GM19099 (cell line): ENCODE results near the gene RANBP10.

Experiments
- POLR2A ChIP-seq: IDR thresholded peaks from 3 replicates; pipeline ENCODE4 v1.6.1; 2011; ENCODE audit warnings: low read depth; ENCODE audit not compliant: insufficient read length; ENCODE audit errors: extremely low read depth

RANBP10 gene

GRCh38 chr16:67726106-67727034 lies 80.0 kb downstream of the RANBP10 start:
- no peak for TF ChIP-seq POLR2A

- no peak for TF ChIP-seq POLR2A
These were observed 82.5 kb downstream of the RANBP10 start for GRCh38 chr16:67723911-67724305.

GRCh38 chr16:67723151-67723910 lies 83.0 kb downstream of the RANBP10 start:
- TF ChIP-seq POLR2A, result no peak

GRCh38 chr16:67720236-67720635 lies 86.1 kb downstream of the RANBP10 start:
- no peak for TF ChIP-seq POLR2A

- no peak for TF ChIP-seq POLR2A
These were observed 86.6 kb downstream of the RANBP10 start for GRCh38 chr16:67719778-67720144.

- peak; percentile 97 for TF ChIP-seq POLR2A
These were observed 87.1 kb downstream of the RANBP10 start, which contains the start of gene GFOD2 for GRCh38 chr16:67719048-67719777. Gene GFOD2 (minus strand): TSS chr16:67719316. CDS start chr16:67685715, 33,601 bp downstream.

- TF ChIP-seq POLR2A, result no peak
These were observed 87.7 kb downstream of the RANBP10 start for GRCh38 chr16:67718668-67719047.

- no peak for TF ChIP-seq POLR2A
These were observed 90.3 kb downstream of the RANBP10 start for GRCh38 chr16:67716097-67716496.

- no peak for TF ChIP-seq POLR2A
These were observed 91.8 kb downstream of the RANBP10 start for GRCh38 chr16:67714522-67714921.

- TF ChIP-seq POLR2A, result no peak
These were observed 92.6 kb downstream of the RANBP10 start for GRCh38 chr16:67713647-67714273.

GRCh38 chr16:67710607-67711006 lies 95.8 kb downstream of the RANBP10 start:
- no peak for TF ChIP-seq POLR2A

GRCh38 chr16:67709050-67709449 lies 97.3 kb downstream of the RANBP10 start:
- no peak for TF ChIP-seq POLR2A

GRCh38 chr16:67708368-67708771 lies 98.0 kb downstream of the RANBP10 start:
- no peak for TF ChIP-seq POLR2A

- no peak for TF ChIP-seq POLR2A
These were observed 98.6 kb downstream of the RANBP10 start for GRCh38 chr16:67707790-67708189.

GRCh38 chr16:67707210-67707609 lies 99.2 kb downstream of the RANBP10 start:
- TF ChIP-seq POLR2A, result no peak
